DOHH2 (cell line): Measurements from ENCODE around the gene PHC2.

Source experiments
- EZH2phosphoT487 ChIP-seq: fragments of 200-600 bp; sonication (generic); IDR thresholded peaks from 2 replicates; pipeline ENCODE4 v1.6.1; 2017; ENCODE audit warnings: borderline replicate concordance, mild to moderate bottlenecking, antibody characterized with exemption, low read length, moderate library complexity, mixed read lengths
- TF ChIP-seq, protein P1 (sequence below): fragments of 200-600 bp; sonication (generic); IDR thresholded peaks from one replicate; pipeline ENCODE4 v1.5.1; 2014; ENCODE audit warnings: antibody characterized with exemption, mild to moderate bottlenecking, low read depth, low read length; ENCODE audit not compliant: poor library complexity, severe bottlenecking

DNA sequence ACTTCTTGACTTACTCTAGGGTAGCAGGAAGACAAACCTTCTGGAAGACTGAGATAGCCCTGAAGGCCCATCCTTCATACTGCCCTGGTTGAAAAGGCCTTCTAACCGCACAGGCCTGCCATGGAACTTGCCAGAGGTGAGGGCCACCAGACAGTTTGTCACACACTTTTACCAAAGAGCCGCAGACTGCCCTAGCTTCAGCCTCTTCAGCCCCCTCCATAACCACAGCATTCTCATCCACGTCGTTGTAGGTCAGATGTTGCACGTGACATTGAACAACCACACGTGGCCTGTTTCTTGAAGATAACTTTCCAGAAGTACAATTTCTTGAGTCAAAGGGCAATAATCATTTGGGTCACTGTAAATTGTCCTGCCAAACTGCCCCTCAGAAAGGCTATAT, 155.7 kb downstream of the PHC2 start:
- TF ChIP-seq, protein P1, sequence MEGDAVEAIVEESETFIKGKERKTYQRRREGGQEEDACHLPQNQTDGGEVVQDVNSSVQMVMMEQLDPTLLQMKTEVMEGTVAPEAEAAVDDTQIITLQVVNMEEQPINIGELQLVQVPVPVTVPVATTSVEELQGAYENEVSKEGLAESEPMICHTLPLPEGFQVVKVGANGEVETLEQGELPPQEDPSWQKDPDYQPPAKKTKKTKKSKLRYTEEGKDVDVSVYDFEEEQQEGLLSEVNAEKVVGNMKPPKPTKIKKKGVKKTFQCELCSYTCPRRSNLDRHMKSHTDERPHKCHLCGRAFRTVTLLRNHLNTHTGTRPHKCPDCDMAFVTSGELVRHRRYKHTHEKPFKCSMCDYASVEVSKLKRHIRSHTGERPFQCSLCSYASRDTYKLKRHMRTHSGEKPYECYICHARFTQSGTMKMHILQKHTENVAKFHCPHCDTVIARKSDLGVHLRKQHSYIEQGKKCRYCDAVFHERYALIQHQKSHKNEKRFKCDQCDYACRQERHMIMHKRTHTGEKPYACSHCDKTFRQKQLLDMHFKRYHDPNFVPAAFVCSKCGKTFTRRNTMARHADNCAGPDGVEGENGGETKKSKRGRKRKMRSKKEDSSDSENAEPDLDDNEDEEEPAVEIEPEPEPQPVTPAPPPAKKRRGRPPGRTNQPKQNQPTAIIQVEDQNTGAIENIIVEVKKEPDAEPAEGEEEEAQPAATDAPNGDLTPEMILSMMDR = no peak
- TF ChIP-seq EZH2phosphoT487 = no peak
